Adrenal gland (tissue), 12 donors: ENCODE measurements around the gene ST8SIA3. TPM values are rescaled to one million over a fixed set of nuclear protein-coding genes. Genes with fewer than 3 reads are reported as not detected.

Experiments
- DNase-seq, 7 donors: peaks; one replicate each; pipeline ENCODE4 v3.0.0-alpha.2; 2019 to 2020
- H3K27ac ChIP-seq, 5 donors: fragments of 200-600 bp; sonication (generic) in 4 of 5; 1 replicate in 3 of 5; 2 replicates in 2 of 5; pipeline versions ENCODE4 v1.5.1 to v1.8.0; 2016 to 2020; ENCODE audit warnings: mild to moderate bottlenecking in 1 of 5
- H3K27me3 ChIP-seq: fragments of 200-600 bp; 2 replicates; pipeline ENCODE4 v1.8.0; 2021
- H3K36me3 ChIP-seq, 2 donors: fragments of 200-600 bp; replicated peaks in 1 of 2; 1 replicate in 1 of 2; 2 replicates in 1 of 2; pipeline versions ENCODE4 v1.5.1 to v1.8.0; 2018 to 2022
- H3K4me1 ChIP-seq, 2 donors: fragments of 200-600 bp; replicated peaks in 1 of 2; 1 replicate in 1 of 2; 2 replicates in 1 of 2; pipeline versions ENCODE4 v1.5.1 to v1.8.0; 2018 to 2021
- H3K4me3 ChIP-seq, 4 donors: fragments of 200-600 bp; sonication (generic) in 3 of 4; one replicate each; pipeline ENCODE4 v1.5.1; 2016 to 2018
- H3K9me3 ChIP-seq, 3 donors: fragments of 200-600 bp; sonication (generic) in 1 of 3; replicated peaks in 1 of 3; 1 replicate in 2 of 3; 2 replicates in 1 of 3; pipeline versions ENCODE4 v1.5.1 to v1.8.0; 2016 to 2021
- CTCF ChIP-seq, 6 experiments: fragments of 450-650 bp in 4 of 6; fragments of 200-600 bp in 2 of 6; sonication (generic) in 1 of 6; IDR thresholded peaks; 1 replicate in 5 of 6; 2 replicates in 1 of 6; pipeline versions ENCODE4 v1.5.1 to v1.8.0; 2016 to 2021; ENCODE audit warnings: antibody characterized with exemption in 6 of 6, mild to moderate bottlenecking in 2 of 6, moderate library complexity in 1 of 6
- POLR2A ChIP-seq, 2 donors: fragments of 450-650 bp; IDR thresholded peaks; one replicate each; pipeline ENCODE4 v1.6.1; 2017; ENCODE audit warnings: antibody characterized with exemption in 2 of 2, mild to moderate bottlenecking in 2 of 2, moderate library complexity in 1 of 2
- WGBS, 4 donors: extraction: QIAGEN DNeasy Blood & Tissue Kit in 2 of 4; methylation state at CpG; one replicate each; pipeline versions ENCODE4 v1.1.5 to v1.1.7; 2013 to 2017; 5-methylcytosine and 5-hydroxymethylcytosine counted together
- intact Hi-C, 2 donors: fragments of 100-400 bp; cut with DNase I; formaldehyde crosslinking; loops; one replicate each; pipeline versions ENCODE4 v1.14.1 to v1.15.0; 2022 to 2023
- polyA plus RNA-seq, 3 donors: library from polyadenylated mRNA; stranded (reverse); fragments of 200-250 nt in 2 of 3; fragments of 350-450 nt in 1 of 3; fragmentation: Illumina TruSeq in 1 of 3; extraction: RNeasy Lipid Tissue Mini Kit (QIAGEN cat#74804) in 1 of 3; gene quantifications; one replicate each; pipeline ENCODE4 v1.2.3, GENCODE V29; 2013 to 2014
- total RNA-seq, 9 donors: library from RNA; depleted of rRNA in 4 of 9; stranded (reverse); fragments of >200 nt in 4 of 9; fragments of 120-200 nt in 1 of 9; fragmentation: NEBNext Ultra II Directional in 1 of 9; extraction: Animal tissue kit (Norgen Biotek cat#: 25700) in 1 of 9; gene quantifications; one replicate each; pipeline versions ENCODE4 v1.1.0 to v1.2.4, GENCODE V29; 2013 to 2023
- donor health status: healthy with polysubstance abuse.
- donor health status: Bipolar disorder and iron deficiency.
- donor health status: DM: yes; HTN: yes; CAD: no.
- donor health status: DM: no; HTN: no; CAD: no.
- donor health status: DM: no; HTN: no; CAD: no.
- donor health status: DM: yes; HTN: yes; CAD: no.

The ST8SIA3 gene
- total and polyA plus RNA-seq, 12 donors = 0.06 to 21.1 (median 2.3) TPM; not detected in 3

- Histone ChIP-seq H3K36me3 (no peaks in the 10 kb centered on the region), H3K27ac (no peak overlapping the region), H3K4me3 (no peak overlapping the region), H3K4me1 (no peaks in the 10 kb centered on the region), H3K27me3 (no peaks in the 10 kb centered on the region), H3K9me3 (no peaks in the 10 kb centered on the region)
- no peak for DNase-seq
- intact Hi-C loops = no loop called here
- TF ChIP-seq POLR2A (IDR thresholded peaks at IDR 0.05) (no peak), CTCF (IDR thresholded peaks at IDR 0.05) (no peak)
- 46 to 72% (median 65%) methylated on average over 2 of the region's 2 CpGs for WGBS, 4 donors
Observed at GRCh38 chr18:57336343-57336742, 16.0 kb upstream of the ST8SIA3 start.

- TF ChIP-seq POLR2A (IDR thresholded peaks at IDR 0.05) (no peak), CTCF (IDR thresholded peaks at IDR 0.05) (no peak)
- 72 to 81% (median 79%) methylated on average over 4 of the region's 4 CpGs for WGBS, 4 donors
- no peak for DNase-seq
Observed at GRCh38 chr18:57337890-57338289, 14.5 kb upstream of the ST8SIA3 start.

GRCh38 chr18:57343833-57344232 is 8.5 kb upstream of the ST8SIA3 start:
- H3K36me3 ChIP-seq = no peaks in the 10 kb centered on the region
- WGBS, 4 donors = 40 to 50% (median 44%) methylated on average over 1 of the region's 1 CpG
- no peaks in the 10 kb centered on the region for H3K27me3 ChIP-seq
- intact Hi-C loops = no loop called here
- TF ChIP-seq POLR2A (IDR thresholded peaks at IDR 0.05) = no peak
- TF ChIP-seq CTCF (IDR thresholded peaks at IDR 0.05) = no peak
- H3K4me3 ChIP-seq = no peak overlapping the region
- no peaks in the 10 kb centered on the region for H3K4me1 ChIP-seq
- DNase-seq = no peak
- H3K9me3 ChIP-seq = no peaks in the 10 kb centered on the region
- no peak overlapping the region for H3K27ac ChIP-seq

More at GRCh38 chr18:57337890-57338289, 14.5 kb upstream of the ST8SIA3 start:
- H3K36me3 ChIP-seq = no peaks in the 10 kb centered on the region
- no peaks in the 10 kb centered on the region for H3K9me3 ChIP-seq
- H3K27ac ChIP-seq = no peak overlapping the region
- no peaks in the 10 kb centered on the region for H3K27me3 ChIP-seq
- H3K4me1 ChIP-seq = no peaks in the 10 kb centered on the region
- no peak overlapping the region for H3K4me3 ChIP-seq
- intact Hi-C loops = no loop called here

- no peak for TF ChIP-seq POLR2A (IDR thresholded peaks at IDR 0.05)
- TF ChIP-seq CTCF (IDR thresholded peaks at IDR 0.05) = no peak
- H3K27ac ChIP-seq = no peak overlapping the region
- intact Hi-C loops = no loop called here
- H3K4me1 ChIP-seq = no peaks in the 10 kb centered on the region
- H3K4me3 ChIP-seq = no peak overlapping the region
- no peaks in the 10 kb centered on the region for H3K36me3 ChIP-seq
- H3K27me3 ChIP-seq = peaks cover 7% of the 10 kb centered on the region
- DNase-seq = no peak
- 85 to 92% (median 87%) methylated on average over 2 of the region's 2 CpGs for WGBS, 4 donors
- H3K9me3 ChIP-seq = no peaks in the 10 kb centered on the region
Observed at GRCh38 chr18:57346876-57347275, 5.5 kb upstream of the ST8SIA3 start.
